Loucy (cell line): Measurements from ENCODE around the gene CENPH.

ENCODE experiments used
- EZH2phosphoT487 ChIP-seq: fragments of 200-600 bp; IDR thresholded peaks from 2 replicates; pipeline ENCODE4 v1.6.1; 2018; ENCODE audit warnings: antibody characterized with exemption, mild to moderate bottlenecking, moderate library complexity, borderline replicate concordance
- TF ChIP-seq, protein P1 (sequence below): fragments of 200-600 bp; sonication (generic); conservative IDR thresholded peaks from 2 replicates; pipeline ENCODE4 v1.5.1; 2014; ENCODE audit warnings: mild to moderate bottlenecking, antibody characterized with exemption, low read length

DNA sequence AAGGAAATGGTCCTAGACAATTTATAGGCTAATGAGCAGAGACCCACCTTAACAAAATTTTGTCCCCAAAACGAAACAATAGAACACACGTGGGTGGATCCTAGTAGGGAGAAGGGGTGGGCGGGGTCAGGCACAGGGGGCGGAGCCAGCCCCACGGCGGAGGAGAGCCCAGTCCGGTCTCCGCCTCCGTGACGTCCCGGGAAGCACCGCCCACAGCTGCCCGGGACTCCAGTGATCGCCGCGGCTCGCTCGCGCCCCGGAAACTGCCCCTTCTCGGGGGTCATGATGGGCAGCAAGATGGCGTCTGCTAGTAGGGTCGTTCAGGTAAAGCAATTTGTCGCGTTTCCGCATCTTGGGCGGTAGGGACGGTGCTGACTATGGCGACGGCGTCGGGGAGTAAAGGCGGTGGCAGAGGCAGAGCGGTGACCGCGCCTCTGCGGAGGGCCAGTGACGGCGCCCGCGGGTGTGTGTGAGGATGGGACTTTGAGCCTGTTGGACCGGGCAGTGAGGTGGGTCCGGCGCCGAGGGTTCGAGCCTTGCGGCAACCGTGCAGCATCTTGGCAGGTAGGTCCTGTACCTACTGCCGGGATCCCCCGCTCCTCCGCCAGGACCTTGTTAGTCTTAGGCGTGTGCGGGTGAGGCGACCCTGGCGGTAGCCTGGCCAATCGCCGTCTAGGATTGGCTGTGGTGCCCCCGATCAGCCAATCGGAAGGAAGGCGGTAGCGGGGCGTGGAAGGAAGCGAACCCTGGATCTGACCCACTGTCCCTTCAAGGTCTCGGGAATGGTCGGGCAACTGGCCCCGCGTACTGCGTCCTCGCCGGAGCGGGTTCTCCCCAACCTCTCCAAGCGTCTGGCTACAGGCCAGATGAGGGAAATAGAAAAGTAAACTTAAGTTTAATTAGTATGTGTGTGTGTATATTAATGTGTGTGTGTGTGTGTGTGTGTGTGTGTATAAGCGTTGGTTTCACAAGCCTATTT lies 28.5 kb downstream of the CENPH start:
- TF ChIP-seq, protein P1, sequence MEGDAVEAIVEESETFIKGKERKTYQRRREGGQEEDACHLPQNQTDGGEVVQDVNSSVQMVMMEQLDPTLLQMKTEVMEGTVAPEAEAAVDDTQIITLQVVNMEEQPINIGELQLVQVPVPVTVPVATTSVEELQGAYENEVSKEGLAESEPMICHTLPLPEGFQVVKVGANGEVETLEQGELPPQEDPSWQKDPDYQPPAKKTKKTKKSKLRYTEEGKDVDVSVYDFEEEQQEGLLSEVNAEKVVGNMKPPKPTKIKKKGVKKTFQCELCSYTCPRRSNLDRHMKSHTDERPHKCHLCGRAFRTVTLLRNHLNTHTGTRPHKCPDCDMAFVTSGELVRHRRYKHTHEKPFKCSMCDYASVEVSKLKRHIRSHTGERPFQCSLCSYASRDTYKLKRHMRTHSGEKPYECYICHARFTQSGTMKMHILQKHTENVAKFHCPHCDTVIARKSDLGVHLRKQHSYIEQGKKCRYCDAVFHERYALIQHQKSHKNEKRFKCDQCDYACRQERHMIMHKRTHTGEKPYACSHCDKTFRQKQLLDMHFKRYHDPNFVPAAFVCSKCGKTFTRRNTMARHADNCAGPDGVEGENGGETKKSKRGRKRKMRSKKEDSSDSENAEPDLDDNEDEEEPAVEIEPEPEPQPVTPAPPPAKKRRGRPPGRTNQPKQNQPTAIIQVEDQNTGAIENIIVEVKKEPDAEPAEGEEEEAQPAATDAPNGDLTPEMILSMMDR = no peak
- no peak for TF ChIP-seq EZH2phosphoT487
